Measurements from ENCODE around the gene GNAT3.

GNAT3 gene

DNA sequence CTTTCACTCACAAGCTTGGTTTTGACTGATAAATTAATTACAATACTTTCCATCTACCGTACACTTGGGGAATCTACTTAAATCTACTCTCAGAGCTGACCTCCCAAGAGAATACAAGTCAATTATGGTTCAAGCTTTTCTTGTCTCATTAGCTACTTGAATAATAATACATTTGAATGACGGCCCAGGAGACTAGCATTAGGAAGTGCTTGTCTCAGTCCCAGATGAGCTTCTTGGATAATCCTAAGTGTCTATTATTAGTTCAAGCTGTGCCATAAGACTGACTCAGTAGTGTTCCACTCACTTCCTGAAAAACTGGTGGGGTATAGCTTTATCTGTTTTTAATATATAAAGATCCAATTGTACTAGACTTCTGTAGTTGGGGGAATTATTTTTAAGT lies 100.2 kb downstream of the GNAT3 start:
- no peak for TF ChIP-seq ZNF274 (IDR thresholded peaks at IDR 0.05; ENCODE audit: low read depth, low read length)
- no peak overlapping the region for H3K4me3 ChIP-seq (ENCODE audit: low read length)

DNA sequence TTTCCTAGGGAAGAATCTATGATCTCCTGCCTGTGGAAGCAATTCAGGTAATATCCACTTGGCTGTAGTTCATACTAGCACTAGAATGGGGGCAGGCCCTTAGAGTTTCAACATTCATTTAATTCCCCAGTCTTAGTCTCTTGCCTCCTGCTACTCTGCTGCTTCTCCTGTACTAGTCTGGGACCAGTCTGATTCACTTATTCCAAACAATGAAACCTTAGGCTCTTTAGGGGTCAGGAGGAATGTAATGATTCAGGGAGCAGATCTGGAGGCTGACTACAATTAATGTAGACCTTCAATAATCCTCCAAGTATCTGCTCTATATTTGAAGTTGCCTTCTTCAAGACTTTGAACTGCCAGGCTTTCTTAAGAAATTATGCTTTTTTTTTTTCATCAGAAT lies 101.8 kb downstream of the GNAT3 start:
- no peak for TF ChIP-seq ZNF274 (IDR thresholded peaks at IDR 0.05; ENCODE audit: low read depth, low read length)
- no peak overlapping the region for H3K4me3 ChIP-seq (ENCODE audit: low read length)

All from GM08714 (cell line).